Trophoblast cell (in vitro differentiated cells and primary cell): ENCODE results near the gene PWWP2B. TPM values are rescaled to one million over a fixed set of nuclear protein-coding genes. Genes with fewer than 3 reads are reported as not detected.

ENCODE experiments used
- DNase-seq, 2 donors: peaks; one replicate each; pipeline ENCODE4 v3.0.0-alpha.2; 2016
- H2AFZ ChIP-seq: 2 replicates; pipeline ENCODE4 v1.6.1; 2013; ENCODE audit warnings: low read length, moderate library complexity, mild to moderate bottlenecking; ENCODE audit not compliant: insufficient read depth, poor library complexity
- H2AK5ac ChIP-seq: 2 replicates; pipeline ENCODE4 v1.6.1; 2013; ENCODE audit warnings: mild to moderate bottlenecking, low read length
- H2BK120ac ChIP-seq: 2 replicates; pipeline ENCODE4 v1.6.1; 2013; ENCODE audit warnings: low read length, mild to moderate bottlenecking, moderate library complexity; ENCODE audit not compliant: insufficient read depth, poor library complexity
- H2BK12ac ChIP-seq: 2 replicates; pipeline ENCODE4 v1.6.1; 2013; ENCODE audit warnings: mild to moderate bottlenecking, low read length, moderate library complexity
- H2BK5ac ChIP-seq: 2 replicates; pipeline ENCODE4 v1.6.1; 2013; ENCODE audit warnings: low read length, low read depth, moderate library complexity, mild to moderate bottlenecking; ENCODE audit not compliant: poor library complexity
- H3K14ac ChIP-seq: 2 replicates; pipeline ENCODE4 v1.6.1; 2013; ENCODE audit warnings: mild to moderate bottlenecking, low read length
- H3K18ac ChIP-seq: 2 replicates; pipeline ENCODE4 v1.6.1; 2013; ENCODE audit warnings: mild to moderate bottlenecking, low read length
- H3K23ac ChIP-seq: 2 replicates; pipeline ENCODE4 v1.6.1; 2013; ENCODE audit warnings: low read length
- H3K27ac ChIP-seq: 2 replicates; pipeline ENCODE4 v1.5.1; 2013; ENCODE audit warnings: low read depth, mild to moderate bottlenecking, inconsistent platforms, low read length, moderate library complexity
- H3K27me3 ChIP-seq: 2 replicates; pipeline ENCODE4 v1.6.1; 2013; ENCODE audit warnings: inconsistent platforms, mild to moderate bottlenecking, low read length, moderate library complexity; ENCODE audit not compliant: insufficient read depth
- H3K36me3 ChIP-seq, 2 experiments: 1 replicate in 1 of 2; 2 replicates in 1 of 2; pipeline ENCODE4 v1.6.1; 2013; ENCODE audit warnings: low read length in 2 of 2, mild to moderate bottlenecking in 2 of 2, moderate library complexity in 1 of 2; ENCODE audit not compliant: insufficient read depth in 2 of 2, control insufficient read depth in 1 of 2
- H3K4ac ChIP-seq: 2 replicates; pipeline ENCODE4 v1.6.1; 2013; ENCODE audit warnings: low read depth, mild to moderate bottlenecking, low read length, moderate library complexity
- H3K4me1 ChIP-seq, 2 experiments: 1 replicate in 1 of 2; 2 replicates in 1 of 2; pipeline ENCODE4 v1.6.1; 2013; ENCODE audit warnings: low read length in 2 of 2, mild to moderate bottlenecking in 2 of 2, moderate library complexity in 1 of 2; ENCODE audit not compliant: insufficient read depth in 2 of 2, control insufficient read depth in 1 of 2
- H3K4me2 ChIP-seq: 2 replicates; pipeline ENCODE4 v1.6.1; 2013; ENCODE audit warnings: inconsistent platforms, mild to moderate bottlenecking, low read length, moderate library complexity
- H3K4me3 ChIP-seq: 2 replicates; pipeline ENCODE4 v1.5.1; 2013; ENCODE audit warnings: mild to moderate bottlenecking, low read depth, low read length, inconsistent platforms
- H3K79me1 ChIP-seq: one replicate; pipeline ENCODE4 v1.6.1; 2013; ENCODE audit warnings: low read length
- H3K79me2 ChIP-seq: 2 replicates; pipeline ENCODE4 v1.6.1; 2013; ENCODE audit warnings: low read length, mild to moderate bottlenecking; ENCODE audit not compliant: control insufficient read depth, insufficient read depth, poor library complexity
- H3K9ac ChIP-seq: 2 replicates; pipeline ENCODE4 v1.6.1; 2013; ENCODE audit warnings: mild to moderate bottlenecking, low read length
- H3K9me3 ChIP-seq: 2 replicates; pipeline ENCODE4 v1.6.1; 2013; ENCODE audit warnings: low read depth, mild to moderate bottlenecking, control low read depth, inconsistent platforms, low read length; ENCODE audit not compliant: insufficient read depth
- H4K12ac ChIP-seq: 2 replicates; pipeline ENCODE4 v1.6.1; 2013; ENCODE audit warnings: low read depth, mild to moderate bottlenecking, low read length, moderate library complexity
- H4K8ac ChIP-seq: 2 replicates; pipeline ENCODE4 v1.6.1; 2013; ENCODE audit warnings: low read depth, mild to moderate bottlenecking, low read length, moderate library complexity
- H4K91ac ChIP-seq: one replicate; pipeline ENCODE4 v1.6.1; 2013; ENCODE audit warnings: low read depth, mild to moderate bottlenecking, low read length, moderate library complexity
- WGBS: extraction: QIAGEN DNeasy Blood & Tissue Kit; methylation state at CpG from one replicate; pipeline ENCODE4 v1.1.7; 2013; ENCODE audit warnings: missing lambda C conversion rate; ENCODE audit not compliant: insufficient read length, insufficient coverage; ENCODE audit errors: extremely low coverage; 5-methylcytosine and 5-hydroxymethylcytosine counted together
- polyA plus RNA-seq: library from polyadenylated mRNA; stranded (reverse); fragments of 200-250 nt; gene quantifications from 2 replicates; pipeline ENCODE4 v1.2.3, GENCODE V29; 2013

PWWP2B gene
- 57.0 and 60.9 TPM in 2 replicates for polyA plus RNA-seq

DNA sequence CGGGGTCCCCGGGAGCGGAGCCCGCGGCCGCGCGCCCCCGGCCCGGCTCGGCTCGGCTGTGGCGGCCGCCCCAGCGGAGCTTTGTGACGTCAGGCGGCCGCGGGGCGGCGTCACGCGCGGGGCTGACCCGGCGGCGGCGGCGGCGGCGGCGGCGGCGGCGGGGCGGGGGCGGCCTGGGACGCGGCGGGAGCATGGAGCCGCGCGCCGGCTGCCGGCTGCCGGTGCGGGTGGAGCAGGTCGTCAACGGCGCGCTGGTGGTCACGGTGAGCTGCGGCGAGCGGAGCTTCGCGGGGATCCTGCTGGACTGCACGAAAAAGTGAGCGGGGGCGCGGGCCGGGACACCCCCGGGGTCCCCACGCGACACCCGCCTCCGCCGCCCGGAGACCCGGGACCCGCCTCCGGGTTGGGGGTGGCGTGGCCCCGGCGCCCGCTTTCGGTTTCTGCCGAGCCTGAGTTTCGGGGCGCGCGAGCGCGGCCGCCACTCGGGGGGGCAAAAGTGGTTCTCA is at the start of gene PWWP2B:
Gene PWWP2B, plus strand, starts transcription at position 165 of the 506 bp plus-strand sequence. Its CDS starts 27 bp downstream, at position 192.
- Histone ChIP-seq H3K4me2 (peak within 1 kb of the TSS; percentile 81), H2BK5ac (peak within 1 kb of the TSS; percentile 78), H4K91ac (peak within 1 kb of the TSS; percentile 96), H3K27ac (peak within 1 kb of the TSS; percentile 75), H3K4ac (peak within 1 kb of the TSS; percentile 87), H2AFZ (peak within 1 kb of the TSS; percentile 85), H2BK120ac (peak within 1 kb of the TSS; percentile 90), H3K9ac (peak within 1 kb of the TSS; percentile 78), H3K4me3 (peak within 1 kb of the TSS; percentile 83), H3K79me2 (peaks cover 48% of the 10 kb centered on the region), H2AK5ac (peak within 1 kb of the TSS; percentile 36), H3K9me3 (peaks cover 7% of the 10 kb centered on the region), H3K14ac (peak within 1 kb of the TSS; percentile 92), H3K36me3 (peaks cover 7 to 11% of the 10 kb centered on the region in 2 experiments), H4K8ac (peak within 1 kb of the TSS; percentile 91), H2BK12ac (peak within 1 kb of the TSS; percentile 20), H3K18ac (peak within 1 kb of the TSS; percentile 87), H3K79me1 (peaks cover 53% of the 10 kb centered on the region), H3K27me3 (no peaks in the 10 kb centered on the region), H3K23ac (no peak within 1 kb of the TSS), H4K12ac (peak within 1 kb of the TSS; percentile 78), H3K4me1 (peaks cover 48 to 56% of the 10 kb centered on the region in 2 experiments)
- no CpG with 5 or more reads among the region's 86 CpGs for WGBS
- peak in 1 of 2 donors; percentile 60 for DNase-seq

DNA sequence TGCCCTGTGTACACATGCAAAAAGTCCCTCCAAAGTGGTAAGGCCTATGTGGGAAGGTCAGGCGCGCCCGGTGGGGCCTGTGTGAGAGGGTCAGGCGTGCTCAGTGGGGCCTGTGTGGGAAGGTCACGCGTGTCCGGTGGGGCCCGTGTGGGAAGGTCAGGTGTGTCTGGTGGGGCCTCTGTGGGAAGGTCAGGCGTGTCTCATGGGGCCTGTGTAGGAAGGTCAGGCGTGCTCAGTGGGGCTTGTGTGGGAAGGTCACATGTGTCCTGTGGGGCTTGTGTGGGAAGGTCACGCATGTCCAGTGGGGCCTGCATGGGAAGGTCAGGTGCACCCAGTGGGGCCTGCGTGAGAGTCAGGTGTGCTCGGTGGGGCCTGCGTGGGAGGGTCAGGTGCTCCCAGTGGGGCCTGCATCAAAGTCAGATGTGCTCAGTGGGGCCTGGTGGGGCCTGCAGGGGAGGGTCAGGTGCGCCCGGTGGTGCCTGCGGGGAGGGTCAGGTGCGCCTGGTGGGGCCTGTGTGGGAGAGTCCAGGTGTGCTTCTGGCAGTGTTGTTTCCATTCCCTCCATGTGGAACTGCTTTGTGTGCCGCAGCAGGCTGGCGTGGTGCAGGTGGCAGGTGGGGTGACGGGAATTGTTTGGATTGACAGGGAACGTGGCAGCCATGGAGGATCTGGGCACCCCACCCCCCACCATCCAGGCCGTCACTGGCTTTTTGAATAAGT is 49.6 kb upstream of the PWWP2B start:
- H3K18ac ChIP-seq = no peak overlapping the region
- no peak overlapping the region for H2BK5ac ChIP-seq
- no peaks in the 10 kb centered on the region for H3K36me3 ChIP-seq
- no peak overlapping the region for H3K4ac ChIP-seq
- H4K8ac ChIP-seq = no peak overlapping the region
- no peaks in the 10 kb centered on the region for H3K79me1 ChIP-seq
- H3K14ac ChIP-seq = no peak overlapping the region
- no peak overlapping the region for H2BK12ac ChIP-seq
- H3K27ac ChIP-seq = no peak overlapping the region
- no peak overlapping the region for H2BK120ac ChIP-seq
- no peak for DNase-seq
- no peak overlapping the region for H3K4me2 ChIP-seq
- no CpG with 5 or more reads among the region's 23 CpGs for WGBS
- H4K12ac ChIP-seq = no peak overlapping the region
- no peaks in the 10 kb centered on the region for H3K79me2 ChIP-seq
- H3K23ac ChIP-seq = no peak overlapping the region
- H4K91ac ChIP-seq = no peak overlapping the region
- no peaks in the 10 kb centered on the region for H3K9me3 ChIP-seq
- peak overlapping the region; percentile 15 for H3K4me3 ChIP-seq
- no peak overlapping the region for H2AFZ ChIP-seq
- H3K9ac ChIP-seq = no peak overlapping the region
- H3K27me3 ChIP-seq = no peaks in the 10 kb centered on the region
- no peaks in the 10 kb centered on the region for H3K4me1 ChIP-seq
- no peak overlapping the region for H2AK5ac ChIP-seq

- H3K14ac ChIP-seq = no peak overlapping the region
- no peaks in the 10 kb centered on the region for H3K27me3 ChIP-seq
Observed at GRCh38 chr10:132347931-132348267, 49.1 kb upstream of the PWWP2B start.

GRCh38 chr10:132349766-132350165 is 47.2 kb upstream of the PWWP2B start:
- H3K9me3 ChIP-seq = no peaks in the 10 kb centered on the region

More at GRCh38 chr10:132347931-132348267, 49.1 kb upstream of the PWWP2B start:
- no CpG with 5 or more reads among the region's 13 CpGs for WGBS
- Histone ChIP-seq H4K8ac (no peak overlapping the region), H2AK5ac (no peak overlapping the region), H3K4ac (no peak overlapping the region), H3K23ac (no peak overlapping the region), H2AFZ (no peak overlapping the region), H3K79me2 (no peaks in the 10 kb centered on the region), H3K36me3 (no peaks in the 10 kb centered on the region), H2BK5ac (no peak overlapping the region), H2BK12ac (no peak overlapping the region), H2BK120ac (no peak overlapping the region), H3K79me1 (no peaks in the 10 kb centered on the region), H3K4me1 (no peaks in the 10 kb centered on the region), H3K9ac (no peak overlapping the region), H3K27ac (no peak overlapping the region), H3K4me3 (no peak overlapping the region), H3K9me3 (no peaks in the 10 kb centered on the region), H3K18ac (no peak overlapping the region), H4K12ac (no peak overlapping the region), H3K4me2 (no peak overlapping the region), H4K91ac (no peak overlapping the region)
- no peak for DNase-seq

More at GRCh38 chr10:132349766-132350165, 47.2 kb upstream of the PWWP2B start:
- no peak overlapping the region for H4K12ac ChIP-seq
- no peak overlapping the region for H3K14ac ChIP-seq
- no peaks in the 10 kb centered on the region for H3K4me1 ChIP-seq
- no peaks in the 10 kb centered on the region for H3K79me2 ChIP-seq
- H3K9ac ChIP-seq = no peak overlapping the region
- H2BK5ac ChIP-seq = no peak overlapping the region
- no peaks in the 10 kb centered on the region for H3K36me3 ChIP-seq
- H2BK12ac ChIP-seq = no peak overlapping the region
- no peak overlapping the region for H3K4me3 ChIP-seq
- H3K4ac ChIP-seq = no peak overlapping the region
- no peak overlapping the region for H2AFZ ChIP-seq
- no peaks in the 10 kb centered on the region for H3K79me1 ChIP-seq
- H2AK5ac ChIP-seq = no peak overlapping the region
- H3K23ac ChIP-seq = no peak overlapping the region
- H4K8ac ChIP-seq = no peak overlapping the region
- no peak overlapping the region for H3K4me2 ChIP-seq
- H3K18ac ChIP-seq = no peak overlapping the region
- H3K27ac ChIP-seq = no peak overlapping the region
- H2BK120ac ChIP-seq = no peak overlapping the region
- no CpG with 5 or more reads among the region's 6 CpGs for WGBS
- no peak overlapping the region for H4K91ac ChIP-seq
- H3K27me3 ChIP-seq = no peaks in the 10 kb centered on the region
- DNase-seq = no peak
